Right atrium auricular region (tissue), 2 donors: ENCODE measurements around the gene TRAF7. TPM values are rescaled to one million over a fixed set of nuclear protein-coding genes. Genes with fewer than 3 reads are reported as not detected.

ENCODE experiments used
- DNase-seq: peaks from one replicate; pipeline ENCODE4 v3.0.0-alpha.2; 2019; ENCODE audit warnings: low spot score
- H3K27ac ChIP-seq, 2 donors: fragments of 200-600 bp; sonication (generic); 1 replicate in 1 of 2; 2 replicates in 1 of 2; pipeline ENCODE4 v1.5.1; 2016 to 2019
- H3K27me3 ChIP-seq, 2 donors: fragments of 200-600 bp; sonication (generic); one replicate each; pipeline versions ENCODE4 v1.5.1 to v1.6.0; 2017 to 2019
- H3K36me3 ChIP-seq: fragments of 200-600 bp; sonication (generic); one replicate; pipeline ENCODE4 v1.5.1; 2016
- H3K4me1 ChIP-seq, 2 donors: fragments of 200-600 bp; sonication (generic); one replicate each; pipeline versions ENCODE4 v1.5.1 to v1.6.0; 2017 to 2019
- H3K4me3 ChIP-seq, 2 donors: fragments of 200-600 bp; sonication (generic); 1 replicate in 1 of 2; 2 replicates in 1 of 2; pipeline ENCODE4 v1.5.1; 2017 to 2019; ENCODE audit warnings: mild to moderate bottlenecking in 1 of 2, moderate library complexity in 1 of 2
- H3K9me3 ChIP-seq, 2 donors: fragments of 200-600 bp; sonication (generic); one replicate each; pipeline ENCODE4 v1.5.1; 2019
- CTCF ChIP-seq, 2 donors: fragments of 200-600 bp; sonication (generic); IDR thresholded peaks; one replicate each; pipeline ENCODE4 v1.5.1; 2019; ENCODE audit warnings: antibody characterized with exemption in 2 of 2
- total RNA-seq, 2 donors: library from RNA; depleted of rRNA; stranded (reverse); fragments of >200 nt; gene quantifications; one replicate each; pipeline ENCODE4 v1.1.0, GENCODE V29; 2016

The TRAF7 gene
- total RNA-seq, 2 donors from 2014 or later: 16.1 to 27.0 TPM

- no peak for DNase-seq
- no peak for TF ChIP-seq CTCF (IDR thresholded peaks at IDR 0.05)
- Histone ChIP-seq H3K27ac (no peak overlapping the region), H3K4me3 (no peak overlapping the region), H3K4me1 (peaks cover 2 to 77% of the 10 kb centered on the region in 2 donors), H3K9me3 (no peaks in the 10 kb centered on the region), H3K27me3 (no peaks in the 10 kb centered on the region), H3K36me3 (no peaks in the 10 kb centered on the region)
Observed at GRCh38 chr16:2157480-2158261, 2.1 kb downstream of the TRAF7 start.

GRCh38 chr16:2158262-2158638, 2.7 kb downstream of the TRAF7 start:
- H3K4me1 ChIP-seq: peaks cover 0 to 71% of the 10 kb centered on the region in 2 donors
- DNase-seq: no peak

GRCh38 chr16:2159175-2159838, 3.7 kb downstream of the TRAF7 start:
- TF ChIP-seq CTCF (IDR thresholded peaks at IDR 0.05): no peak
- peak overlapping the region in 1 of 2 donors; percentile 12 for H3K4me3 ChIP-seq
- no peaks in the 10 kb centered on the region for H3K9me3 ChIP-seq
- no peaks in the 10 kb centered on the region for H3K36me3 ChIP-seq
- no peaks in the 10 kb centered on the region for H3K27me3 ChIP-seq
- DNase-seq: peak; percentile 71
- peak overlapping the region; percentile 49 to 56 for H3K27ac ChIP-seq
- peaks cover 0 to 61% of the 10 kb centered on the region in 2 donors for H3K4me1 ChIP-seq

More at GRCh38 chr16:2158262-2158638, 2.7 kb downstream of the TRAF7 start:
- TF ChIP-seq CTCF (IDR thresholded peaks at IDR 0.05): no peak
- no peak overlapping the region for H3K4me3 ChIP-seq
- peak overlapping the region in 1 of 2 donors; percentile 56 for H3K27ac ChIP-seq
- H3K36me3 ChIP-seq: no peaks in the 10 kb centered on the region
- no peaks in the 10 kb centered on the region for H3K9me3 ChIP-seq
- no peaks in the 10 kb centered on the region for H3K27me3 ChIP-seq

GRCh38 chr16:2160915-2161551, 5.5 kb downstream of the TRAF7 start:
- no peak overlapping the region for H3K4me3 ChIP-seq

GRCh38 chr16:2161911-2162310, 6.3 kb downstream of the TRAF7 start:
- H3K9me3 ChIP-seq: no peaks in the 10 kb centered on the region
- peak overlapping the region in 1 of 2 donors; percentile 66 for H3K27ac ChIP-seq
- H3K27me3 ChIP-seq: no peaks in the 10 kb centered on the region
- DNase-seq: no peak
- H3K36me3 ChIP-seq: peaks cover 13% of the 10 kb centered on the region
- no peak overlapping the region for H3K4me3 ChIP-seq
- no peak for TF ChIP-seq CTCF (IDR thresholded peaks at IDR 0.05)
- H3K4me1 ChIP-seq: peaks cover 0 to 47% of the 10 kb centered on the region in 2 donors

More at GRCh38 chr16:2160915-2161551, 5.5 kb downstream of the TRAF7 start:
- DNase-seq: peak; percentile 80
- H3K4me1 ChIP-seq: peaks cover 0 to 56% of the 10 kb centered on the region in 2 donors
- TF ChIP-seq CTCF (IDR thresholded peaks at IDR 0.05): no peak
- no peaks in the 10 kb centered on the region for H3K27me3 ChIP-seq
- H3K27ac ChIP-seq: peak overlapping the region; percentile 59 to 66
- H3K9me3 ChIP-seq: no peaks in the 10 kb centered on the region
- H3K36me3 ChIP-seq: peaks cover 4% of the 10 kb centered on the region
